Spleen (tissue), 7 donors: Measurements from ENCODE around the gene EDAR.

ENCODE experiments used
- POLR2A ChIP-seq, 3 donors: fragments of 450-650 bp; IDR thresholded peaks; one replicate each; pipeline ENCODE4 v1.5.1; 2017; ENCODE audit warnings: antibody characterized with exemption in 3 of 3, mild to moderate bottlenecking in 1 of 3
- POLR2AphosphoS5 ChIP-seq, 3 donors: sonication (generic); formaldehyde crosslinking; IDR thresholded peaks; one replicate each; pipeline ENCODE4 v1.5.1; 2017; ENCODE audit warnings: antibody characterized with exemption in 3 of 3
- TF ChIP-seq, protein P1 (sequence below), 11 experiments: fragments of 200-600 bp in 7 of 11; fragments of 450-650 bp in 4 of 11; sonication (generic) in 4 of 11; IDR thresholded peaks in 8 of 11; conservative IDR thresholded peaks in 3 of 11; 1 replicate in 7 of 11; 2 replicates in 4 of 11; pipeline versions ENCODE4 v1.4.0 to v1.8.0; 2016 to 2021; ENCODE audit warnings: antibody characterized with exemption in 11 of 11, inconsistent platforms in 4 of 11, mild to moderate bottlenecking in 1 of 11
- donor health status: DM: no; HTN: no; CAD: no; lungs with moderate emphysema.
- donor health status: DM: no; HTN: no; CAD: no.
- donor health status: DM: no; HTN: no; CAD: no.

DNA sequence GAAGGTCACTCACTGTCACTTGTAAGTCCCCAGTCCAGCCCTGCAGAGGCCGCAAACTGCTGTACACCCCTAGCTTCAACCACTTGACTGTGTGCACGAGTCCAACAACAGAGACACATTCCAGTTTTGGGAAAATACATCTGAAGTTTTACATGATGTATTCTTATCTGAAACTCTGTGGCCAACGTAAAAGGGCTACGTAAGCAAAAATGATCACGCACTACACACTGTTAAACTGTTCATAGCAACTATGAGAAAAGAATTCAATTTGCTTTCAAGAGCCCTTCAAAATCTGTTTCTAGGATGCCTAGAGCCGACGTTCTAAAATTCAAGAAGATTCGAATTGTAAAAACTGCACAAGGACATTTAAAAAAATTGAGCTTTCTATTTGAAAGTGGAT, 26.0 kb downstream of the EDAR start:
- no peak for TF ChIP-seq POLR2A (IDR thresholded peaks at IDR 0.05)
- TF ChIP-seq, protein P1, sequence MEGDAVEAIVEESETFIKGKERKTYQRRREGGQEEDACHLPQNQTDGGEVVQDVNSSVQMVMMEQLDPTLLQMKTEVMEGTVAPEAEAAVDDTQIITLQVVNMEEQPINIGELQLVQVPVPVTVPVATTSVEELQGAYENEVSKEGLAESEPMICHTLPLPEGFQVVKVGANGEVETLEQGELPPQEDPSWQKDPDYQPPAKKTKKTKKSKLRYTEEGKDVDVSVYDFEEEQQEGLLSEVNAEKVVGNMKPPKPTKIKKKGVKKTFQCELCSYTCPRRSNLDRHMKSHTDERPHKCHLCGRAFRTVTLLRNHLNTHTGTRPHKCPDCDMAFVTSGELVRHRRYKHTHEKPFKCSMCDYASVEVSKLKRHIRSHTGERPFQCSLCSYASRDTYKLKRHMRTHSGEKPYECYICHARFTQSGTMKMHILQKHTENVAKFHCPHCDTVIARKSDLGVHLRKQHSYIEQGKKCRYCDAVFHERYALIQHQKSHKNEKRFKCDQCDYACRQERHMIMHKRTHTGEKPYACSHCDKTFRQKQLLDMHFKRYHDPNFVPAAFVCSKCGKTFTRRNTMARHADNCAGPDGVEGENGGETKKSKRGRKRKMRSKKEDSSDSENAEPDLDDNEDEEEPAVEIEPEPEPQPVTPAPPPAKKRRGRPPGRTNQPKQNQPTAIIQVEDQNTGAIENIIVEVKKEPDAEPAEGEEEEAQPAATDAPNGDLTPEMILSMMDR (IDR thresholded peaks at IDR 0.05 in 8 of 11, conservative IDR thresholded peaks at IDR 0.05 in 3 of 11), result no peak
- no peak for TF ChIP-seq POLR2AphosphoS5 (IDR thresholded peaks at IDR 0.05)
